GM21717 (cell line): ENCODE data around the gene PDE4B.

ENCODE experiments used
- ATAC-seq: cut with Tn5 transposase; IDR thresholded peaks from one replicate; pipeline ENCODE4 v1.9.1; 2021; ENCODE audit warnings: mild to moderate bottlenecking, moderate library complexity; ENCODE audit not compliant: unreplicated experiment

The PDE4B gene

DNA sequence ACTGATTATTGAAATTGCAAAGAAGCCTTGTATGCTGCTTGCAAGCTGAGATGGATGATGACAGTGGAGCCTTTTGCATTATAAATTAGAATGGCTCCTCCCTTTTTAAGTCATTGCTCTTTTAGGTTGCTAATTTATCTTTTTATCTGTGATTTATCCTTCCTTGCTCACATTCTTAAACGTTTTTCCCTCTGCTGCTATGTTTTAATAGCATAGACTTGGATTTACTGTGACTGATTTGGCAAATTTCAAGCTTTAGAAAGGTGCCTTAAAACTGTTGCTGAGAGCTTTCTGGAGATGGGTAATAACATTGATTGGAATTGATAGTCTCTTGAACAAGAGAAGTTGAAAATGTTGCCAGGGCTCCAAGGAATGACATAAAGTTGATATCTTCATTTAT, 427.8 kb downstream of the PDE4B start:
- ATAC-seq, result no peak

DNA sequence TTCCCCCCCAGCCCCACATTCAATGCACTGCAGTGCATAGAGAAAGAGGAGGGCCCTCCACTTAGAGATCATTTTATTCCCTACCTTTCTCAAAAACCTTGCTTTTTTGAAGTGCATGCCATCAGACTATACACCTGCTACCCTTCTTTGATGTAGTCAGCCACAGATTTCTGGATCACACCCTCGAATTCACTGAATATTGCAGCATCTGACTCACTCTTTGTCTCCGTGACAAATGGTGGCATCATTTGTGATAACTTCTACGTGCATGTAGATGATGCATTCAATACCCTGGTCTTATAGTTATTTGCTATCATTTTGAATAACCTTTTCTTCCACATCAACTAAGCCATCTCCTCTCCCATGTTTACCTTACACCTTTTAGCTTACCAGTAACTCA, 431.0 kb downstream of the PDE4B start:
- no peak for ATAC-seq

GRCh38 chr1:66226985-66227384, 434.3 kb downstream of the PDE4B start:
- no peak for ATAC-seq

GRCh38 chr1:66227966-66228365, 435.3 kb downstream of the PDE4B start:
- no peak for ATAC-seq

GRCh38 chr1:66231217-66231616, 438.5 kb downstream of the PDE4B start:
- no peak for ATAC-seq

- ATAC-seq, result no peak
Observed at GRCh38 chr1:66231681-66232463, 439.2 kb downstream of the PDE4B start.

DNA sequence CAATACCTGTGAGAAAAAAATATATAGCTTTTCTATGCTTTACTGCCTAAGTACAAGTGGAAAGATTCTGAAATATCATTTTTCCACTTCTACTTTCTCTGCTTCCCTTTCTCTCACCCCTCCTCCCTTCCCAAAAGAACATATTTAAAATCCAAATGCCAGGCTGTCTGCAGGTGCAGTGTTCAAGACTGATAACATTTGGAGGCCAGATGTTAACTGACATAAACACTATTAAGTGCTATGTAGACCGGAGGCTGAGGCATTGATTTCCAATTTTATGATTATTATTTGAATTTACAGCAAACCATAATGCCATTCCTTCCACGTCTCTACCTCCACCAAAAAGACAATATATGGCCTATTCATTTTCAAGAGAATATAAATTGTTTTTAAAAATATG, 444.3 kb downstream of the PDE4B start:
- ATAC-seq, result no peak

DNA sequence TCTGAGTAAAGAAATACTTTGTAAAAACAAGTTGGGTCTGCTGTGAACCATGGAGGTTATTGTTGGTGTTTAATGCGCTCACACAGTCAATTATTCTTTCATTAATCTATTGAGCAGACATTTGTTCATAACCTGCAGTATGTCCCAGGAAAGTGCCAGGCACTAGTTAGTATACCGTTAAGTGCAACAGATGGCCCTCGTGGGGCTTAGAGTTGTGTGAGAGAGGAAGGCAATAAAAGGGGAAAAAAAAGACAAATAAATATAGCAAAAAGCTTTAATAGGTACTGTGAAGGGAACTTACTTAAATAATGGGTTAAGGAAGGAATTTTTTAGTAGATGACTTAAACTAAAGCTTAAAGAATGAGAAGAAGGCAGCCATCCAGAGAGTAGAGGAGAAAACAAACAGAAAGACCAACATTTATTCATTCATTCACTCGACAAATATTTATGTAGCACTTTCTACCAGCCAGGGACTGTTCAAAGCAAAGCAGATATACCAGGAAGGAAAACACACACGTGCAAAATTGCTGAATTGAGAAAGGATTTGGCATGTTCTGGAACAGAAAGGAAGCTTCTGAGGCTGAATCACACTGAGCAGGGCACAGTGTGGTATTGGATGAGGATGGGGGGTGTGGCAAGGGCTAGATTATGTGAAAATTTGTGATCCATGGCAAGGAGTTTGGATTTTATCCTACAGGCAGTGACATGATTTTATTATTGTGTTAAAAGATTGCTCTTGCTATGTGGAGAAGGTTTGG, 445.2 kb downstream of the PDE4B start:
- ATAC-seq, result no peak

- ATAC-seq, result no peak
Observed at GRCh38 chr1:66239834-66240233, 447.1 kb downstream of the PDE4B start.

GRCh38 chr1:66240491-66241484, 448.1 kb downstream of the PDE4B start:
- no peak for ATAC-seq

DNA sequence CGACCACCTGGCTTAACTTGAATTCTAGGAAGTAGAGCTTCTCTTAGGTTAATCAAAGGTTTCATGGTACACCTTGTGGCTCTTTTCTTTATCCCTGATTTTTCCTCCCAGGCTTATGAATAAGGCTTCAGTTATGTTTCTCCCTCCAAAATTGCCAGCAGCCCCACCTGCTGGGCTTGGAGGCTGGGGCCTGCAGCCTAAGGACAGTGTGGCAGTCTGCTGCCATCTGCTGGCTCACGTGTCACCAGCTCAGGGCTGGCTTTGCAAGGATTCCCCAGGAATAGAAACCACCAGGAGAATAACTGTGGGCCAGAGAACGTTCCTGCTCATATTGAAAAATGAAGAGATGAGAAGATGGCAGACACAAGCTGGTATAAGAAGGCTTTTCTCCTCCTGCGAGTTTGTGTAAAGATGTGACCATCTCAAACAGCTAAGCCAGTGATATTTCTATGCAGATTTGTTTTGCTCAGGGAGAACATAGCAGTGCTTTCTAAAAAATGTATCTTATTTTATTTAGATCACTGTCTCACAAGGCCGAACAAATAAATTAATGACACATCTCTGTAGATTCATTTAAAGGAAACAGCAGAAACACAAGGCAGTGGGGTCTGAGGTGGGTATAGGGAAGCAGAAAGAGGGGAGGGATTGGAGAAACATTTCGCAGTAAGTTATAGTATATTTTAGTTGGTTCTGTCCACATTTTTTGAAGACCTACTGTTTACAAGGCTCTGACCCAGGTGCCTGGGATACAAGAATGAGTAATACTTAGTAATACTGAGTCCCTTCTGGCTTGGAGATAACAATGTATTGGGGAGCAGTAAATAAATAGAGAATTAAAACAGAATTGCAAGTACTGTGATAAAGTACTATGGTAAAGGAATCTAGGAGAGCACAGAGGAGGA, 450.2 kb downstream of the PDE4B start:
- peak; percentile 58 for ATAC-seq

- ATAC-seq, result peak; percentile 35
Observed at GRCh38 chr1:66243548-66244130, 450.9 kb downstream of the PDE4B start.

- no peak for ATAC-seq
Observed at GRCh38 chr1:66244429-66244828, 451.7 kb downstream of the PDE4B start.

DNA sequence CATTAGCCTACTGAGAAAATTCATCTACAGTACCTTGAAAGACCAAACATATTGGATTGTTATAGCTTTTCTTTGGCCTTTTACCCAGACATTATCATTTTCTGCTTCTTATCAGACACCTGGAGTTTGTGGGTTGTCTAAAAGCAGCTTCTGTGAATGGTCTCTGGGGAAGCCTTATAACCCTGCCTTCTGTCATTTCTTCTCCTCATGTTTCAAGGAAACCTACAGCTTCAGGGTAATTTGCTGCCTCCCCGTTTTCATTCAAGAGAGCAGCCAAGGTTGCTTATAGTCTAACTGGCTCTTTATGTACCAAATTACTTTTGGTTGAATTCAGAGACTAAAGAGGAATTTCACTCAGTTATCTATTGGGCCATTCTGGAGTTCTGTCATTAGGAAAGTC, 453.0 kb downstream of the PDE4B start:
- ATAC-seq, result no peak

DNA sequence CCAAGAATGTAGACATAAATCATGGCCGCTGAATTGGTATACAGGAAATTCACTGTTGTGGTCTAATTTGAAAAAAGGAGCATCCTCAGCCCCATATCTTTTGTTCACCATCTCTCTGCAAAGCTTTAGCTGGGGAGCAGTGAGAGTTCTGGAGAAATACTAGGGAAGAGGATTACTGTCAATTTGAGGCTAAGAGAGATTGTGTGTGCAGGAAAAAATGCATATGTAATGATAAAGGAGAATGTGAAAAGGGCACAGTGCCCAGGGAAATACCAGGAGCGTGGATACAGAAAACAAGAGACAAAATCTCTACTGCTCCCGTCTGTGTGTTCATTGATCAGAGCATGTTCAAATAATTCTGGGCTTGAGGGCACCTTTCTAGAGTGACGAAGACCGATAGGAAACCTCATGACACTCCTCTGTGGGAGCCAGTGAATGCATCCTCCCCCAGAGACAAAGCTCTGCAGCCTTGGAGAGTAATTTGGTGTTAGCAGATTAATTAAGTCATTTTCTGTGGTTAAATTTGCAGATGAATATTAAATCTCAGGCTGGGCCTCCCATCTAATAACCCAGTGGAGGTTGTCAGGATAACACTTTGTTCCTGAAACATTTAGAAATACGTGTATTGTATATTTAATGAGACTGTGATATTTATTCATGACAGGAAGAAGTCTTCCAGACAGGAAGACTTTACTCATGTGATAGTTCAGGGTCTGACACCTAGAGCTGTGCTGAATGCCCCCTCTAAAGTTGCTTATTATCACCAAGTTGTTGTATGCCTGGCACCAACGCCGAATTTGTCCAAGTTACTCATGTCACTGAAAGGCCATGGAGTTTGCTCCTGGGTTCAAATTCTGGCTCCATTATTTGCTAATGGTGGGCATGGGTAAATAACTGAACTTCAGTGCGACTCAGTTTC, 453.9 kb downstream of the PDE4B start:
- no peak for ATAC-seq

DNA sequence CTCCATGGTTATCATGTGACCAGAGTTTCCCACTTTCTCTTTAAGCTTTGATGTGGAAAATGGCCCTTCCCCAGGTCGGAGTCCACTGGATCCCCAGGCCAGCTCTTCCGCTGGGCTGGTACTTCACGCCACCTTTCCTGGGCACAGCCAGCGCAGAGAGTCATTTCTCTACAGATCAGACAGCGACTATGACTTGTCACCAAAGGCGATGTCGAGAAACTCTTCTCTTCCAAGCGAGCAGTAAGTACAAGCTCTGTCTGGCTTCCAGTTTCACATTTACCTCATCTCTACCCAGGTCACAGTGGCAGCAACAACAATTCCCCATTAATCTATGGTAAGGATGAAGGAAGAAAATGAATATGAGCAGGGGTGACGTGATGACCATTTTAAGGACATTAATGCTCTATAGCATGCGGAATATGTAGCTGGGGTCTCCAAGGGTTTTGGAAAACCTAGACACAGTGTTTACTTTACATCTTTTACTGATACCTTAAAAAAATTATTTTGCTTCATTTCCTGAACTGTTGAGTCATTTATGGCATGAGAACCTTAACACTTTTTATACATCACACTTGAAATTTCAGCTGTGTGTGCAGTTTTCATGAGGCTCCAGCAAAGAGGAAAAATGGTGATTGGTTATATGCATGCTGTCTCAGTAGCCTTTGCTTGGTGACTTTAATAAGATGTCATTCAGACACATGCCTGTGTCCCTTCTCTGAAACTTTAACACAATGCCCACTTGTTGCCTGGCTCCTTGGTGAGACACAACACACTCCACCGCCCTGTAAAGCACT, 454.9 kb downstream of the PDE4B start:
- ATAC-seq, result peak; percentile 85

- no peak for ATAC-seq
Observed at GRCh38 chr1:66248257-66248656, 455.6 kb downstream of the PDE4B start.

DNA sequence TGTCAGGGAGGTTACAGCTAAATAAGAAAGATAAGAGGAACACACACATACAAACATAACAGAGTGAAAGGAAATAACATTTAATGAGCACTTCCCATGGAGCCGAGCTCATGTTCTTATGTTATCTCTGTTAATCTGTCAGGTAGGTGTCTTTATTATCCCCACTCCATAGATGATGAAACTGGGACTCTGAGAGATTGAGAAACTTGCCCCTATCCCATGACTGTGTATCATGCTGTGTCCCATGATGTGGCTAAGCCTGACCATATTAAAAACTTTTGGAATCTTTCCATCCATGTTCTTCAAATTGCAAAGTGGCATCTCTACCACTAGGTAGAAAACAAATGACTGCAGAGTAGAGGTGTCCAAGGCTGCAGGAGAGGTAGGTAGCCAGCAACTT, 456.1 kb downstream of the PDE4B start:
- no peak for ATAC-seq
